ENCODE data around the gene CTCFL.
"Not testable (repeated sequence)": the region's sequence is repeated elsewhere in the genome, so short reads cannot be mapped to it uniquely, and the experiment has no call there.

The CTCFL gene

GRCh38 chr20:57509665-57510237 lies 15.2 kb downstream of the CTCFL start:
- in situ Hi-C loops (cut with MboI; ENCODE audit: low sequenced_read_pairs) = loop anchor here (5.0 kb wide), 1 partner anchor 83 kb away; no protein-coding TSS in a partner anchor

GRCh38 chr20:57508831-57509230 lies 16.1 kb downstream of the CTCFL start:
- in situ Hi-C loops (cut with MboI; ENCODE audit: low sequenced_read_pairs) = no loop called here

GRCh38 chr20:57508381-57508780 lies 16.6 kb downstream of the CTCFL start:
- in situ Hi-C loops (cut with MboI; ENCODE audit: low sequenced_read_pairs) = no loop called here

GRCh38 chr20:57507477-57507876 lies 17.5 kb downstream of the CTCFL start:
- in situ Hi-C loops (cut with MboI; ENCODE audit: low sequenced_read_pairs) = no loop called here

GRCh38 chr20:57505979-57506378 lies 19.0 kb downstream of the CTCFL start:
- in situ Hi-C loops (cut with MboI; ENCODE audit: low sequenced_read_pairs) = no loop called here

- in situ Hi-C loops (cut with MboI; ENCODE audit: low sequenced_read_pairs) = no loop called here
Measured at GRCh38 chr20:57504411-57504810, 20.5 kb downstream of the CTCFL start.

- in situ Hi-C loops (cut with MboI; ENCODE audit: low sequenced_read_pairs) = no loop called here
Measured at GRCh38 chr20:57503035-57503658, 21.8 kb downstream of the CTCFL start.

GRCh38 chr20:57502336-57502700 lies 22.6 kb downstream of the CTCFL start:
- in situ Hi-C loops (cut with MboI; ENCODE audit: low sequenced_read_pairs) = no loop called here

GRCh38 chr20:57501461-57502335 lies 23.2 kb downstream of the CTCFL start:
- in situ Hi-C loops (cut with MboI; ENCODE audit: low sequenced_read_pairs) = no loop called here

GRCh38 chr20:57500962-57501361 lies 24.0 kb downstream of the CTCFL start:
- in situ Hi-C loops (cut with MboI; ENCODE audit: low sequenced_read_pairs) = no loop called here

GRCh38 chr20:57500235-57500634 lies 24.7 kb downstream of the CTCFL start:
- in situ Hi-C loops (cut with MboI; ENCODE audit: low sequenced_read_pairs) = no loop called here

- in situ Hi-C loops (cut with MboI; ENCODE audit: low sequenced_read_pairs) = no loop called here
Measured at GRCh38 chr20:57499676-57500075, 25.3 kb downstream of the CTCFL start.

- in situ Hi-C loops (cut with MboI; ENCODE audit: low sequenced_read_pairs) = no loop called here
Measured at GRCh38 chr20:57498425-57499400, 26.2 kb downstream of the CTCFL start.

- in situ Hi-C loops (cut with MboI; ENCODE audit: low sequenced_read_pairs) = no loop called here
Measured at GRCh38 chr20:57496592-57496991, 28.3 kb downstream of the CTCFL start.

GRCh38 chr20:57495978-57496377 lies 29.0 kb downstream of the CTCFL start:
- in situ Hi-C loops (cut with MboI; ENCODE audit: low sequenced_read_pairs) = no loop called here

- in situ Hi-C loops (cut with MboI; ENCODE audit: low sequenced_read_pairs) = no loop called here
Measured at GRCh38 chr20:57493091-57493615, 31.8 kb downstream of the CTCFL start.

GRCh38 chr20:57491373-57491772 lies 33.6 kb downstream of the CTCFL start:
- in situ Hi-C loops (cut with MboI; ENCODE audit: low sequenced_read_pairs) = no loop called here

- in situ Hi-C loops (cut with MboI; ENCODE audit: low sequenced_read_pairs) = not testable (repeated sequence)
Measured at GRCh38 chr20:57488277-57488676, 36.7 kb downstream of the CTCFL start.

GRCh38 chr20:57485770-57486169 lies 39.2 kb downstream of the CTCFL start:
- in situ Hi-C loops (cut with MboI; ENCODE audit: low sequenced_read_pairs) = no loop called here

- in situ Hi-C loops (cut with MboI; ENCODE audit: low sequenced_read_pairs) = no loop called here
Measured at GRCh38 chr20:57484772-57485171, 40.2 kb downstream of the CTCFL start.
